ENCODE results near the gene SEPTIN2.
"Not testable (repeated sequence)": the region's sequence is repeated elsewhere in the genome, so short reads cannot be mapped to it uniquely, and the experiment has no call there.

GRCh38 chr2:241385450-241385849, 69.7 kb downstream of the SEPTIN2 start:
- not testable (repeated sequence) for TF ChIP-seq CTCF (IDR thresholded peaks at IDR 0.05); AR (CRISPR knock-in tag; IDR thresholded peaks at IDR 0.05); ZNF281 (CRISPR knock-in tag; IDR thresholded peaks at IDR 0.05); TEAD4 (CRISPR knock-in tag; IDR thresholded peaks at IDR 0.05); PRDM15 (CRISPR knock-in tag; IDR thresholded peaks at IDR 0.05)
